ENCODE measurements around the gene CELF1.

CELF1 gene

GRCh38 chr11:47425611-47426010 is 127.3 kb downstream of the CELF1 start:
- DNase-seq (ENCODE audit: low spot score) (no peak), FAIRE-seq (no peak)

GRCh38 chr11:47418454-47419259 is 134.3 kb downstream of the CELF1 start:
- no peak for DNase-seq (ENCODE audit: low spot score)
- FAIRE-seq: no peak

- FAIRE-seq: peak; percentile 42
- DNase-seq (ENCODE audit: low spot score): no peak
Observed at GRCh38 chr11:47417712-47418111, 135.2 kb downstream of the CELF1 start.

GRCh38 chr11:47415949-47416472 is 136.9 kb downstream of the CELF1 start:
- DNase-seq (ENCODE audit: low spot score) (peak; percentile 96), FAIRE-seq (peak; percentile 93)

Measured in urothelium cell line (cell line).